GM18861 (cell line): Measurements from ENCODE around the gene WDR27.
"Not testable (repeated sequence)": the region's sequence is repeated elsewhere in the genome, so short reads cannot be mapped to it uniquely, and the experiment has no call there.

ENCODE experiments used
- ATAC-seq: cut with Tn5 transposase; IDR thresholded peaks from one replicate; pipeline ENCODE4 v1.9.1; 2021; ENCODE audit not compliant: unreplicated experiment

WDR27 gene

GRCh38 chr6:169452117-169452868 lies 249.5 kb downstream of the WDR27 start:
- ATAC-seq = no peak

- ATAC-seq = no peak
These were observed 250.6 kb downstream of the WDR27 start for GRCh38 chr6:169451065-169451838.

- ATAC-seq = no peak
These were observed 251.7 kb downstream of the WDR27 start for GRCh38 chr6:169450097-169450496.

GRCh38 chr6:169449221-169449620 lies 252.6 kb downstream of the WDR27 start:
- no peak for ATAC-seq

- no peak for ATAC-seq
These were observed 255.9 kb downstream of the WDR27 start for GRCh38 chr6:169445661-169446581.

- ATAC-seq = no peak
These were observed 256.6 kb downstream of the WDR27 start for GRCh38 chr6:169445227-169445626.

GRCh38 chr6:169441292-169441691 lies 260.5 kb downstream of the WDR27 start:
- no peak for ATAC-seq

GRCh38 chr6:169439710-169440109 lies 262.1 kb downstream of the WDR27 start:
- no peak for ATAC-seq

- not testable (repeated sequence) for ATAC-seq
These were observed 267.3 kb downstream of the WDR27 start for GRCh38 chr6:169434554-169434953.

- no peak for ATAC-seq
These were observed 272.8 kb downstream of the WDR27 start for GRCh38 chr6:169429001-169429400.

GRCh38 chr6:169428532-169428931 lies 273.3 kb downstream of the WDR27 start:
- no peak for ATAC-seq

- ATAC-seq = no peak
These were observed 274.0 kb downstream of the WDR27 start for GRCh38 chr6:169427856-169428255.

- ATAC-seq = no peak
These were observed 275.2 kb downstream of the WDR27 start for GRCh38 chr6:169426611-169427010.

- no peak for ATAC-seq
These were observed 276.0 kb downstream of the WDR27 start for GRCh38 chr6:169425628-169426370.

- no peak for ATAC-seq
These were observed 277.0 kb downstream of the WDR27 start for GRCh38 chr6:169424821-169425240.

- no peak for ATAC-seq
These were observed 277.6 kb downstream of the WDR27 start for GRCh38 chr6:169424149-169424804.

GRCh38 chr6:169421586-169422264 lies 280.1 kb downstream of the WDR27 start:
- ATAC-seq = no peak

GRCh38 chr6:169420912-169421543 lies 280.8 kb downstream of the WDR27 start:
- no peak for ATAC-seq

GRCh38 chr6:169417101-169417500 lies 284.7 kb downstream of the WDR27 start:
- ATAC-seq = no peak
